GM21423 (cell line): ENCODE measurements around the gene OTOG.

Experiments
- ATAC-seq: cut with Tn5 transposase; IDR thresholded peaks from one replicate; pipeline ENCODE4 v1.9.1; 2021; ENCODE audit warnings: mild to moderate bottlenecking, moderate library complexity; ENCODE audit not compliant: unreplicated experiment

Gene OTOG

GRCh38 chr11:17581036-17581731 is 34.1 kb downstream of the OTOG start:
- ATAC-seq, result no peak

DNA sequence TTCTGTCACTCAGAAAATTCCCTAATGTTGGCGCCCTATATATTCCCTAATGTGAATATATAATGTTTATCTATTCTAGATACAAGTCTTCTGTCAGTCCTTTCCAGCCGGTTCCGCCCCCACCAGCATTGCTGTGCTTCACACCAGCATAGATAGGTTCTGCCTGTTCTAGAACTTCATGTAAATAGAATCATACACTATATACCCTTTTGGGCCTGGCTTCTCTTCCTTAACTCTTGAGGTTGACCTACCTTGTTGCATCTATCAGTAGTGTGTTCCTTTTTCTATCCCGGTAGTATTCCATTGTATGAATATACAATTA is 34.6 kb downstream of the OTOG start:
- ATAC-seq, result no peak

- no peak for ATAC-seq
Observed at GRCh38 chr11:17585911-17586695, 39.0 kb downstream of the OTOG start.

DNA sequence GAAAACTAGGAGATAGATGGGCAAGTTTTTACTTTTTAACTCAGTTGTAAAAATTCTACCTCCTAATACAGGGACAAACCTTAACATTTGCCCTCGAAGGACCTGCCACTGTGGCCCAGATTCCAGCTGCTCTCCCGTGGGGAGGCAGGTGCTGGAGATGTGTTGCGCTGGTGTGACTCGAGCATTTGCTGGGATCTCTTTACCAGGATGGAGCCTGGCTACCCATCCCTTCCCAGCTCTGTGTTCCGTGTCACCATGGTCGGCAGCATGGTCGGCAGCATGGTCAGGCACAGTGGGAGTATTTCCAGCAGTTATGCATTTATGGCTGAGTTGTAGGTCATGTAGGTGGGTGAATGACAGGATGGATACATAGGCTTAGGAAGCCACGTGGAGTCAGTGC is 41.1 kb downstream of the OTOG start:
- ATAC-seq, result no peak

GRCh38 chr11:17588721-17589120 is 41.7 kb downstream of the OTOG start:
- no peak for ATAC-seq

DNA sequence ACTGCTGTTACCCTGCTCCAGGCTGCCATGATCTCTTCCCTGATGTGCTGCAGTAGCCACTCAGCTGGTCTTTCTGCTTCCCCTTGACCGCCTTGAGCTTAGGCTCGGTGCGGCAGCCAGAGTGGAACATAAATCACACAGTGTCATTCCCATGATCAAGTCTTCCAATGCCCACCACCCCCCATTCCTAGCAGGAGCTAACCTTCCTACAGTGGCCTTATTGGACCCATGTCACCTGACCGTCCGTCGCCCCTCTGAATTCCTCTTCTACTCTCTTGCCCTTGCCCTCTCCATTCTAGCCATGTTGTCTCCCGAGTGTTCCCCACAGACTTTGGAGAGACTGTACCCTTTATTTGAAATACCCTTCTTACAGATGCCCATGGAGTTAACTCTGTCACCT is 43.4 kb downstream of the OTOG start:
- ATAC-seq, result no peak

DNA sequence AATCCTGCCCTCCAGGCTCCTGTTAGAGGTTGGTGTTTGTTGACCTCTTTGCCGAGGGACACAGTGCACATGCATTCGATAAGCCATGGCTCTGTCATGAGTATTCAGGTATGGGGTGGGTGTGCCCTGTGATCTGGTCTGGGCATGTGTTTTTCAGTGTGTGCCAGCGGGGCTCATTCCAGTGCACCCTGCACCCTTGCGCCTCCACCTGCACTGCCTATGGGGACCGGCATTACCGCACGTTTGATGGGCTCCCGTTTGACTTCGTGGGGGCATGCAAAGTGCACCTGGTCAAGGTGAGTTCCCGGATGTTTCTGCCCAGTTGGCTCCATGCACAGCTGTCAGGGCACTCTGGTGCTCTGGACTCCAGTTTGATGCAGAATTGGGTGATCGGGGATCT is 44.2 kb downstream of the OTOG start:
- ATAC-seq, result no peak

- ATAC-seq, result no peak
Observed at GRCh38 chr11:17593466-17594245, 46.6 kb downstream of the OTOG start.

- ATAC-seq, result no peak
Observed at GRCh38 chr11:17594686-17595192, 47.7 kb downstream of the OTOG start.

GRCh38 chr11:17595526-17596309 is 48.7 kb downstream of the OTOG start:
- ATAC-seq, result no peak

GRCh38 chr11:17596310-17596669 is 49.2 kb downstream of the OTOG start:
- ATAC-seq, result no peak

GRCh38 chr11:17596711-17597110 is 49.7 kb downstream of the OTOG start:
- no peak for ATAC-seq

- ATAC-seq, result no peak
Observed at GRCh38 chr11:17597770-17598169, 50.7 kb downstream of the OTOG start.

DNA sequence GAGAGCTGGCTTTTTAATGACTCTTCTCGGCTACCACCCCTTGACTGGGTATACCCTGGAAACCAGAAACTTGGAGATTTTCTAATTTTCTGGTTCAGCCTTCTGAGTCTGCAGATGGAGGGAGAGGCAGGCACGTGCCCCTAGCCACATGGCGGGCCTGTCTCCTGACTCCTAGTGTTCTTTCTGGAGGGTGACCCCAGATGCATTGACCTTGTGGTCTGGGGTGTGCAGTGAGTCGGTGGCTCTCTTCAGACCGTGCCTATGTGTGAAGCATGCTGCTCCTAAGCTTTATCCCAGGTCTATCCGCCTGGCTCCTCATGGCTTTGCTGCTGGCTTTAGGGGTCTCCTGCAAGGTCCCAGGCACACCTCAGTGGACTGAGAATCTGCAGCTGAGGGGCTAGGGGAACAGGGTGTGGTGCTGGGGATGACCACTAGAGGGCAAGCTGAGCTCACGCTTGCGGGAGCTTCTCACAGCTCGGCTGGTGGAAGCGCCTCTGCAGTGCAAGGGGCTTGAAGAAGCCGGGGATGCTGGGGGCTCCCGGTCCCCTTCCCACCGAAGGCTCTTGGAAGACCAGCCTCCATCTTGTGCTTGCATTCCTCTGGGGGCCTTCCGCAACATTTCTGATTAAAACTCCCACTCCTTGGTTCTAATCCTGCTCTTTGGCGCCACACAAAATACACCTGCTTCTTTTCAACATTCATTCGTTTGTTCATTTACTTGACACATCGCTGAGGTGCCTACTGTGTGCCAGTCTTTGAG is 51.8 kb downstream of the OTOG start:
- ATAC-seq, result peak; percentile 86

- ATAC-seq, result no peak
Observed at GRCh38 chr11:17599460-17599925, 52.4 kb downstream of the OTOG start.

GRCh38 chr11:17600316-17601255 is 53.5 kb downstream of the OTOG start:
- no peak for ATAC-seq

- ATAC-seq, result no peak
Observed at GRCh38 chr11:17601256-17601671, 54.2 kb downstream of the OTOG start.

- no peak for ATAC-seq
Observed at GRCh38 chr11:17601676-17602075, 54.6 kb downstream of the OTOG start.
